Duodenal mucosa (tissue), 2 donors: Measurements from ENCODE around the gene ULK3.
A peak's percentile ranks its signal among the peaks of the same experiment; 100 is the strongest.

ENCODE experiments used
- H3K27ac ChIP-seq: one replicate; pipeline ENCODE4 v1.7.0; 2013; ENCODE audit warnings: low read depth, low read length
- H3K27me3 ChIP-seq, 2 donors: one replicate each; pipeline ENCODE4 v1.7.0; 2013; ENCODE audit warnings: low read length in 2 of 2, control low read depth in 1 of 2; ENCODE audit not compliant: insufficient read depth in 2 of 2, control insufficient read depth in 1 of 2
- H3K36me3 ChIP-seq, 2 donors: one replicate each; pipeline ENCODE4 v1.7.0; 2013; ENCODE audit warnings: low read length in 2 of 2, control low read depth in 1 of 2; ENCODE audit not compliant: insufficient read depth in 2 of 2, control insufficient read depth in 1 of 2
- H3K4me1 ChIP-seq, 2 donors: one replicate each; pipeline ENCODE4 v1.7.0; 2013; ENCODE audit warnings: low read length in 2 of 2, control low read depth in 1 of 2; ENCODE audit not compliant: insufficient read depth in 2 of 2, control insufficient read depth in 1 of 2
- H3K4me3 ChIP-seq, 2 donors: one replicate each; pipeline ENCODE4 v1.7.0; 2013; ENCODE audit warnings: low read length in 2 of 2, low read depth in 1 of 2
- H3K9ac ChIP-seq, 2 donors: one replicate each; pipeline ENCODE4 v1.7.0; 2013; ENCODE audit warnings: low read length in 2 of 2, low read depth in 1 of 2
- H3K9me3 ChIP-seq, 2 donors: one replicate each; pipeline ENCODE4 v1.7.0; 2013; ENCODE audit warnings: low read length in 2 of 2, control low read depth in 1 of 2; ENCODE audit not compliant: control insufficient read depth in 1 of 2

ULK3 gene

DNA sequence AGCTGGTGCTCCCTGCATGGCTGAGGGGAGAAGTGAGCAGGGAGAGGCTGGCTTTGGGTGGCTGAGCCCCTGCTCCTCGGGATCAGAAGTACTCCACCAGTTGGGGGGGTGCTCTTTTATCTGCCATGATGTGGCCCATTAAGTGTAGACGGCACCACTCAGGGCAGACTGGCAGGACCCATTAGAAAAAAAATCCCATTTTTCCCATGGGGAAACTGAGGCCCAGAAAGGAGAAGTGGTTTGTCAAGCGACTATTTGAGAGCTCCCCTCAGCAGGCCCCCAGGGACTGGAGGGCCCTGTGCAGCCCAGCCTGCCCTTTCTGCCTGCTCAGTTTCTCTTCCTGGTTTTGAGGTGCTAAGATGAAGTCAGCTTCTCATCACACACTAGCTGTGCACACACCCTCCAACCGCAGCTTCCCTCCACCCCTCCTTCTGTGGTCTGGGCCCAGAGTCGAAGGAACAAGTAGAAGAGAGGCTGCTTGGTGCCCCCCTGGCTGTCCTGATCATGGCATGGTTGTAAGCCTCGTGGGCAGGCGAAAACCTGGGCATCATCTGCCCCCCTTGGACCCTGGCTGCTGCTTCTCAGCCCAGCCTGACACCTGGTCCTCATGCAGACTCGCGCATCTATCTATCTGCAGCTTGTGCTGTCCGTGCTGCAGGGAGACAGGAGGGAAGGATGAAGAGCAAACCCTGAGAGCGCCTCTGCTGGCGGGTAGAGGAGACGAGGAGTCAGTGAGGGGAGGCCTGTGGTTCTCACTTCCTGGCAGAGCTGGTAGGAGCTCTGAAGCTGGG, 55.5 kb downstream of the ULK3 start:
- H3K36me3 ChIP-seq = peaks cover 4 to 13% of the 10 kb centered on the region in 2 donors
- peak overlapping the region; percentile 52 to 71 for H3K9ac ChIP-seq
- H3K9me3 ChIP-seq = no peaks in the 10 kb centered on the region
- H3K4me3 ChIP-seq = peak overlapping the region; percentile 58 to 67
- H3K27me3 ChIP-seq = no peaks in the 10 kb centered on the region
- peaks cover 91 to 97% of the 10 kb centered on the region in 2 donors for H3K4me1 ChIP-seq
- peak overlapping the region; percentile 55 for H3K27ac ChIP-seq

DNA sequence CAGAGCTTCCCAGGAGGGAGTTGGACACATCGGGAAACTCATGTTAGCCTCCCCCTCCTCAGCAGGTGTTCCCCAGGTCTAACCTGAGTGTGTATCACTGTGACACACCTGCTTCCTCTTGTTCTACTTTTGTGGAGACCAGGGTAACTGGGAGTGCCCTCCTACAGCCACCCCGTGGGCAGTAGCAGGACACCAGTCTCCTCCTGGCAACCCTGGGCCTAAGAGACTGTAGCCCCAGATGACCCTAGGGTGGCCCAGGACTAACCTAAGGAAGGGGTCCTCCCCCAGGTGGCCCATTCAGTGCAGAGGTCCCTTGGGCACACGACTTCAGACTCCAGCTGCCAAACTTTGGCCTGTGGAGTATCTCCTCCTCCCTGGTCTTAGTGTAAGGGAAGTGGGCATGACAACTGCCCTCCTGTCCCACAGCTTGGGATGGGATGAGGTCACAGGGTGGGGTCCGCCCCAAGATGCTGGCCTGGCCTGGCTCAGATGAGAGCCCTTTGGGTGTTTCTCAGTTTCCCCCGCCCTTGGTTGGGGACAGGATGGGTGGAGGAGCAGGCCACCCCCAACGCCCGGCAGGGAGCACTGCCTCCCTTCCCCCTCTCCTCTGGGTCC, 56.3 kb downstream of the ULK3 start:
- Histone ChIP-seq H3K27me3 (no peaks in the 10 kb centered on the region), H3K4me3 (peak overlapping the region; percentile 58 to 67), H3K36me3 (peaks cover 4 to 10% of the 10 kb centered on the region in 2 donors), H3K9ac (peak overlapping the region; percentile 50 to 52), H3K27ac (peak overlapping the region; percentile 55), H3K9me3 (no peaks in the 10 kb centered on the region), H3K4me1 (peaks cover 83 to 90% of the 10 kb centered on the region in 2 donors)
